ENCODE measurements around the gene ANKRD1.
"Not testable (repeated sequence)": the region's sequence is repeated elsewhere in the genome, so short reads cannot be mapped to it uniquely, and the experiment has no call there.

Gene ANKRD1

DNA sequence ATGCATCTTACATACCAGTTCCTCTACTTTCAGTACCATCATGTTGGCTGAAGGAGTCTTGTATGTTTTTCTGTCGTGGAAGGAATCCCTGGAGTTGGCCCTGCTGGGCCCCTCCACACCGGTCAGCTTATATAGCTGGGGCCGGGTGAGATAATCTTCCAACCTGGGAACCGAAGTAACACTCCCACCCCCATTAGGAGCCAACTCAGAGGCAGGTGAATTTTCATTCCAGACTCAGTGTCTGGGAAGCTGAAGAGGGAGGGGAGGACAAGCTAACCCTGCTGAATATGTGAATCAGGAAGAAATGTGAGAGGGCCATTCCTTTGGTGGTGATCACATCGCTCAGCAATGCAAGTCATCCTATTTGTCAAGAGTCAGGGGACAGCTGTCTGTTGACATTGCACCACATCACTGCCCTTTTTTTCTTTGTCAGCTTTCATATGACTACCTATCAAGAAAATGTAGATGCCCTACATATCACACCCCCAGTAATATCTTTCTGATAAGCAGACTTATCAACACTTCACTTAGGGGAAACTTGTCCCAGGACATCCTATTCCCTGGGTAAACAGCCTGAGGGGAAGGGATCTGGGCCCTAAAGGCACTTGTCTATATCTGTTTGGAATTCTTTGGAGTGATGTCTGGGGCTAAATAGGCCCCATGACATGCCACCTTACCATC, at the start of gene ANKRD1:
ANKRD1 (minus strand) TSS at position 102 of the 681 bp plus-strand sequence; CDS start at position 42, 60 bp downstream.
- no peak for DNase-seq

DNA sequence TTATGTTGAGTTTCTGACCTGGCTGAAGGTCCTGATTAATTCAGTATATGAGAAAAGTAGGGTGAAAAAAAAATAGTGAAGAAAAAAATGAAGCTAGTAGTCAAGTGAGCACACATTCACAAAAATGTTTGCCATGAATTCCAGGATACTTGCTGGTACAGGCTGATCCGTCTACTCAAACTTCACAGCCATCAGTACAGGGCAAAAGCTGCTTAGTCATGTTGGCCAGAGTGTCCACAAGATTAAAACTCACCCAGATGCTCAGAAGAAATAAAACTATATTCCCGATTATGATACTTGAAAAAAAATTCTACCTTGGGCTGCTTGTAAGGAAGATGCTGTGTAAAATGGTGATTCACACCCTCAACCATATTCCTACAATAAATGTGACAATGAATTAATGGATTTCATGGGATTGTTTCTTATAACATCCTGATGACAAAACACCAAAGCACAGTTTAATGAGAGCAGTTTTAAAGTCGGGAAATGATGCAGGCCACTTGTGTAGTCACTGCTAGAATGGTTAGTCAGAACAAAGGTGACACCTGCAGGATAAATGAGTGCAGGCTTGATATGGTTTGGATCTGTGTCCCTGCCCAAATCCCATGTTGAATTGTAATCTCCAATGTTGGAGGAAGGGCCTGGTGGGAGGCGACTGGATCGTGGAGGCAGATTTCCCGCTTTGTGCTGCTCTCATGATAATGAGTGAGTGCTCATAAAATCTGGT, 49.2 kb upstream of the ANKRD1 start:
- no peak for DNase-seq

DNA sequence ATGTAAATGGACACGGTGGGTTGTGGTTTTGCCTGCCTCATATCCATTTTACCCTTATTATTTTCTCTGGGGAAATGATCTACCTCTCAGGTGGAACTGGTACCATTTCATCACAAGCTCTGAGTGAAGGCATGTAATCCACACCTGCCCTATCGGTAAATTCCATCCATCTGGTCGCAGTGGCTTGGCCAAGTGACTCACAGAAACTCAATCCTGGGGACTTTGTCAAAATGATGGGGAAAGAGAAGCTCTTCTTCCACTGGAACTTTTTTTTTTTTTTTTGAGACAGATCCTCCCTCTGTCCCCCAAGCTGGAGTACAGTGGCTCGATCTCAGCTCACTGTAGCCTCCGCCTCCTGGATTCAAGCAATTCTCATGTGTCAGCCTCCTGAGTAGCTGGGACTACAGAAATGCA, 48.2 kb upstream of the ANKRD1 start:
- DNase-seq, result no peak

GRCh38 chr10:90968328-90969081, 47.6 kb upstream of the ANKRD1 start:
- no peak for DNase-seq

GRCh38 chr10:90967865-90968264, 47.0 kb upstream of the ANKRD1 start:
- no peak for DNase-seq

DNA sequence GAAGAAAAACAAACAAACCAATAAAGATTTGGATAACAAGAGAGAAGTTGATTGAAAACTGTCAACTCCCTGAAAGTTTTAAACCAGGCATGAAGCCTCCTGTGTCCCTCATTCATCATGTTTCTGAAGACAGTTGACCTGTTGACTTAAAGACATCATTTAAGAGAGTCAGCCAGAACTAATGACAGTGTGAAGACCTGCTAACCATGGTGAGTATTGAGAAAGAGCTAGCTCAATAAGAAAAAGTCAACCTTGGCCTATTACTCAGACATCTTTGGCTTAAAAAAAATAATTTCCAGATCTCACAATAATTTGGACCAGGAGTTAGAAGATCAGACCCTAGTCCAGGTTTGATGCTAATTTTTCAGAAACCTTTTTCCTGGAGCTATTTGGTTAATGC, 45.3 kb upstream of the ANKRD1 start:
- DNase-seq, result no peak

GRCh38 chr10:90965720-90966119, 44.8 kb upstream of the ANKRD1 start:
- DNase-seq, result no peak

DNA sequence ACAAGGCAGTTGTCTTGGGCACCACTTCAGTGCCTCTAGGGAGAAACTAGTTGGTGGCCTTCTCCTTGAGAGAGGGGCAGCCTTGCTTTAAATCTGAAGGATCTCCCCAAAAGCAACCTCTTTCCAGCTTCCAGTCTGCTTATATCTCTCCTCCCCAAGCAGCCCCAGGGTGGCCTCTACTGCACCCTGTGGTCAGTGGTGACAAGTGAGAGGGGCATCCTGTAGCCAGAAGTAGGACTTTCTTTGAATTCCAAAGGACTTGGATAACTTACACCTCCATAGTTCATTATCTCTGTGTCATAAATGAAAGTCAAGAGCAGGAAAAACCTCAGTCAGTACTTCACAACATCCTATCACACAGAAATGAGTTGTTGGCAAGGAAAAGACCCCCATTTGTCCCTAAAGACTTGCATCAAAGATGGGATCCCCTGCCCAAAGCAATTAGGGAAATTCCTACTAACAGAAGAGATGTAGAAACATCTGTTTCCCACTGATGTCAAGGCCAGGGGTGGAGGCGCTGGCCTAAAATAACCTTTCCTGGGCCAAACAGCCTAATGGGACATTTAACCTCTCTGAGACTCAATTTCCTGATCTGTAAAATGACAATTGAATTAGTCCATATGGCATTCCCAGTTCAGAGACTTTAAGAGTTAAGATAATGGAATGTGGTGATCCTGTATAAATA, 44.0 kb upstream of the ANKRD1 start:
- DNase-seq, result no peak

- DNase-seq, result no peak
Measured at GRCh38 chr10:90963331-90963730, 42.4 kb upstream of the ANKRD1 start.

GRCh38 chr10:90960355-90960814, 39.5 kb upstream of the ANKRD1 start:
- DNase-seq, result no peak

- no peak for DNase-seq
Measured at GRCh38 chr10:90959826-90960225, 38.9 kb upstream of the ANKRD1 start.

DNA sequence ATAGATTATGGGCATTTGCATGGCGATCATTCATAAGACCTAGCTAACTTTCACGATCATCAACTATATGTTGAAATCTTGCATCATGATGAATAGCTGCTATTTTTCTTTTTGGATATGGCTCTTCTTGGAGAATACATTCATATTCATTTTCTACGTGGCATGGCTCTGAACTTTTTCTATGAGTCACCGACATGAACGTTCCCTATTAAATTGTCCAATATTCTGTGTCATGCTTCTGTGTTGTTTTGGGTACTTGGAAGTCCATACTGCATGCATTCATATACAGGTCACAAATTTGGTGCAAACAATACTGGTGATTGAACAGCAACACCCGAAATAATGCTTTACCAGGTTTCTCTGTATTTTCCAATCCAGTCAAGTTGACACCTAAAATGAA, 37.9 kb upstream of the ANKRD1 start:
- DNase-seq, result no peak

DNA sequence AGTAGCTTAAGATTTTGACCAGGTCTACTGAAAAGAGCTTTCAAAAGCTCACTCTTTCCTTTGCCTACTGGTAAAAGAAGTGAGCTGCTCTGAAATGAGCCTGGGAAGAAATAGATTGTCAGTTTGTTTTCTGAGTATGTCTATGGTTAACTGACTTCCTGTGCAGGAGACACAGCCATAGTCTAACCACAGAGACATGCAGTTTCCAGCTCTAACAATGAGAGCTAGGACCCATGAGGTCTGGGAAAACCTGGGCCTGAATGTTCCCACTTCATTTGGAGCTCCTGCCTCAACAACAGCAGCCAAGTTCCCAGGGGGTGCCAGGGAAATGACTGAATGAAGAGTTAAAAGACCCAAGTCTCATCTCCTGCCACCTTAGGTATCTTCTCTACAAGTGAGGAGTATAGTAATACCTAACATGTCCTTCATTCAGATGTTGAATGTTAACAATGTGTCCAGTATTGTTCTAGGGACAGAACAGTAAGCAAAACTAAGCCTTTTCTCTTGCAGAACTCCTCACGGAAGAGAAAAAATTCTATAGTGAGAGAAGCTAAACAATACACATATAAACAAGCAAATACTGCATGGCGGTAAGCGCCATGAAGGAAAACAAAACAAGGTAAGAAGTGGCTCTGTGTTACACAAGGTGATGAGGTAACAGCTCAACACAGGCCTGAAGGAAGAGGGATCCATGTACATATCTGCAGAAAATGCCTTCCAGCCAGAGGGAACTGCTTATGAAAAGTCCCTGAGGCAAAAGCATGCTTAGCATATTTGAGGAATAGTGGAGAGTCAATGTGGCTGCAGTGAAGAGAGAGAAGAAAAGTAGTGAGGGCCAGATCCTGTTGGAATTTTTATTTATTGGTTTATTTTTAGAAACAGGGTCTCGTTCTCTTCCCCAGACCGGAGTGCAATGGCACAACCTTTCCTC, 26.4 kb upstream of the ANKRD1 start:
- DNase-seq, result no peak

DNA sequence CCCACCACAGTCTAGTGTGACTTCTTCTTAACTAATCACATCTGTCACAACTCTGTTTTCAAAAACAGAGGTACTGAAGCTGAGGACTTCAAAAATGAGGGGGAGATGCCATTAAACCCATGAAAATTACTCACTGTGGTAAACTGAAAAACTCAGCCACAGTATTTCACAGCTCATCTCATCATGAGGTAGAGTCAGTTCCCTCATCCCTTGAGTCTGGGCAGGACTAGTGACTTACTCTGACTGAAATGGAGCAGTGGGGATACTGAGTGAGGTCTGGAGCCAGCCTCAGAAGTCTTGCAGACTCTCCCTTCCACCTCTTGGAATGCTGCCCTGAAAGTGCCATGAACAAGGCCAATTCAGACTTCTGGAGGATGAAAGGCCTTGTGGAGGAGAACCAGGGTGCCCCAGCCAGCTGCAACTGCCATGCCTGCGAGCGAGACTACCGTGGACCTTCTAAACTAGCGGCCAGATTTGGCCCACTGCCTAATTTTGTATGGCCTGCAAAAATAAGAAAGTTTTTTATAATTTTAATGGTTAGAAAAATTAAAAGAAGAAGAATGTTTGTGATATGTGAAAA, 24.7 kb upstream of the ANKRD1 start:
- DNase-seq, result no peak

DNA sequence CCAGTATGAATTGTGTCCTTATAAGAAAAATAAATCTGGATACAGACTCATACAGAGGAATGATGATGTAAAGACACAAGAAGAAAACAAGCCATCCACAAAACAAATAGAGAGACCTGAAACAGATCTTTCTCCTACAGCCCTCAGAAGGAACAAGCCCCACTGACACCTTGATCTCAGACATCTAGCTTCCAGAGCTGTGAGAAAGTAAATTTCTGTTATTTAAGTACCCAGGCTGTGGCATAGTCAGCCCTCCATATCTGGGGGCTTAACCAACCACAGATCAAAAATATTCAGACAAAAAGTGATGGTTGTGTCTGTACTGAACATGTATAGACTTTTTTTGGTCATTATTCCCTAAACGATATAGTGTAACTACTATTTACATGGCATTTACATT, 23.9 kb upstream of the ANKRD1 start:
- DNase-seq, result no peak

GRCh38 chr10:90942980-90943379, 22.1 kb upstream of the ANKRD1 start:
- DNase-seq, result not testable (repeated sequence)

GRCh38 chr10:90939648-90940047, 18.8 kb upstream of the ANKRD1 start:
- no peak for DNase-seq

- DNase-seq, result no peak
Measured at GRCh38 chr10:90939116-90939515, 18.2 kb upstream of the ANKRD1 start.

DNA sequence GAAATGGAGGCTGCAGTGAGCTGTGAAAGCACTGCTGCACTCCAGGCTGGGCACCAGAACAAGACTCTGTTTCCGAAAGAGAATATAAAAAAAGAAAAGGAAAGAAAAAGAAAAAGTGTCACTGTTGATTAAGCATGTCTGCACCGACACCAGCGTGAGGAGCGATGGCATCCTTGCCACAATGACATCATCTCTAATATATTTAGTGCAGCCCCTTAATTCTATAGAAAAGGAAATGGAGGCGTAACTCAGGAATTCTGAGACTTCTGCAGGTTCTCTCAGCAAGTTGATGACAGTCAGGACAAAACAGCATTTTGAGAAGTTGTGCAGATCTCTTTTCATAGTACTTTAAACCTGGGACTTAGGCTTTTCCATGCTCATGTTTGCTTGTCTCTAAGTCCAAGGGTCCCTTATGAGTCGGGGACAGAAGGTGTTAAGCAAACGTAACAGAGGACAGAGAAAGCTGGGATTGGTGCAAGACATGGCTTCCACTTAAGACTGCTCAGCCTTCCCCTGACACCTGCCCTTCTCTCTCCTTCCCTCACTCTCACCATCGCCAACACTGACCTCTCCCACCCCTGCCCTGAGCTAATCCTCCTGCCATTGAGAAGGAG, 16.9 kb upstream of the ANKRD1 start:
- DNase-seq, result no peak

GRCh38 chr10:90936276-90936659, 15.4 kb upstream of the ANKRD1 start:
- no peak for DNase-seq
